Activated CD4-positive, alpha-beta T cell treated with anti-CD3 and anti-CD28 coated beads for 36 hours (primary cell): ENCODE results near the gene SYNPR. TPM values are rescaled to one million over a fixed set of nuclear protein-coding genes. Genes with fewer than 3 reads are reported as not detected.
"Not testable (repeated sequence)": the region's sequence is repeated elsewhere in the genome, so short reads cannot be mapped to it uniquely, and the experiment has no call there.

Experiments used
- ATAC-seq: fragments of 200-7000 bp; cut with Tn5 transposase; one replicate; pipeline ENCODE4 v1.10.0; 2021; ENCODE audit warnings: mild to moderate bottlenecking, moderate library complexity
- CTCF ChIA-PET: fragments of 350-600 bp; sonication (Branson Sonifier 250); formaldehyde crosslinking; loops from one replicate; lab custom pipeline; 2021; ENCODE audit warnings: antibody characterized with exemption; lab: Charles Lee
- POLR2A ChIA-PET: fragments of 350-600 bp; sonication (Branson Sonifier 250); formaldehyde crosslinking; loops from one replicate; lab custom pipeline; 2021; ENCODE audit warnings: antibody characterized with exemption, inconsistent platforms; lab: Charles Lee
- DNase-seq: peaks from one replicate; pipeline ENCODE4 v3.0.0-alpha.2; 2020
- H3K27ac Mint-ChIP-seq: one replicate; pipeline ENCODE4 v1.8.0; 2021; ENCODE audit warnings: mixed read lengths
- H3K27me3 Mint-ChIP-seq: one replicate; pipeline ENCODE4 v1.8.0; 2021; ENCODE audit warnings: mixed read lengths
- H3K36me3 Mint-ChIP-seq: one replicate; pipeline ENCODE4 v1.8.0; 2021; ENCODE audit warnings: low read depth, mixed read lengths
- H3K4me1 Mint-ChIP-seq: one replicate; pipeline ENCODE4 v1.8.0; 2021; ENCODE audit warnings: mixed read lengths
- H3K4me3 Mint-ChIP-seq: one replicate; pipeline ENCODE4 v1.8.0; 2021; ENCODE audit warnings: mild to moderate bottlenecking, moderate library complexity, mixed read lengths
- H3K9me3 Mint-ChIP-seq: one replicate; pipeline ENCODE4 v1.8.0; 2021; ENCODE audit warnings: low read depth, mixed read lengths
- intact Hi-C, 2 experiments: fragments of 100-400 bp; cut with DNase I in 1 of 2; cut with micrococcal nuclease in 1 of 2; formaldehyde crosslinking; loops; one replicate each; pipeline versions ENCODE4 v1.14.2 to v1.15.1; 2022 to 2024; cut with DNase I, micrococcal nuclease
- total RNA-seq, 2 experiments: library from RNA; stranded (reverse); gene quantifications; one replicate each; pipeline ENCODE4 v1.2.3, GENCODE V29; 2021

Gene SYNPR
- total RNA-seq, 2 experiments from 2014 or later = not detected

- intact Hi-C loops, H3K9me3 Mint-ChIP-seq, DNase-seq, H3K36me3 Mint-ChIP-seq, ATAC-seq, CTCF ChIA-PET, H3K27me3 Mint-ChIP-seq, H3K4me3 Mint-ChIP-seq, H3K27ac Mint-ChIP-seq, H3K4me1 Mint-ChIP-seq, POLR2A ChIA-PET: not testable (repeated sequence)
Observed at GRCh38 chr3:63255819-63256218, 22.3 kb upstream of the SYNPR start.

- no peaks in the 10 kb centered on the region for H3K27me3 Mint-ChIP-seq
- intact Hi-C loops = no loop called here
- H3K36me3 Mint-ChIP-seq = no peaks in the 10 kb centered on the region
- no peaks in the 10 kb centered on the region for H3K4me1 Mint-ChIP-seq
- H3K27ac Mint-ChIP-seq = no peak overlapping the region
- no peak for DNase-seq
- CTCF ChIA-PET = no interaction called here
- H3K9me3 Mint-ChIP-seq = peaks cover 3% of the 10 kb centered on the region
- ATAC-seq = no peak
- POLR2A ChIA-PET = no interaction called here
- H3K4me3 Mint-ChIP-seq = no peak overlapping the region
Observed at GRCh38 chr3:63264716-63265115, 13.4 kb upstream of the SYNPR start.

GRCh38 chr3:63274359-63274758, 3.7 kb upstream of the SYNPR start:
- H3K27me3 Mint-ChIP-seq = peaks cover 15% of the 10 kb centered on the region
- H3K4me1 Mint-ChIP-seq = no peaks in the 10 kb centered on the region
- no peaks in the 10 kb centered on the region for H3K36me3 Mint-ChIP-seq
- POLR2A ChIA-PET = no interaction called here
- H3K9me3 Mint-ChIP-seq = no peaks in the 10 kb centered on the region
- no peak overlapping the region for H3K27ac Mint-ChIP-seq
- ATAC-seq (no peak), DNase-seq (no peak)
- intact Hi-C loops = no loop called here
- CTCF ChIA-PET = no interaction called here
- no peak overlapping the region for H3K4me3 Mint-ChIP-seq

- Mint-ChIP-seq H3K4me3 (no peak overlapping the region), H3K27ac (no peak overlapping the region), H3K4me1 (no peaks in the 10 kb centered on the region), H3K27me3 (peaks cover 21% of the 10 kb centered on the region), H3K36me3 (no peaks in the 10 kb centered on the region), H3K9me3 (no peaks in the 10 kb centered on the region)
- intact Hi-C loops = no loop called here
- ChIA-PET CTCF (no interaction called here), POLR2A (no interaction called here)
- no peak for DNase-seq
- ATAC-seq = no peak
Observed at GRCh38 chr3:63279005-63279841, 1.1 kb downstream of the SYNPR start.

GRCh38 chr3:63287610-63288009, 9.5 kb downstream of the SYNPR start:
- ATAC-seq = no peak
- CTCF ChIA-PET = no interaction called here
- H3K27me3 Mint-ChIP-seq = no peaks in the 10 kb centered on the region
- intact Hi-C loops = no loop called here
- no peak for DNase-seq
- POLR2A ChIA-PET = interaction anchor here (0.6 kb wide), 1 partner anchor 262 kb away, joined by 5 read pairs; no protein-coding TSS in a partner anchor
- H3K9me3 Mint-ChIP-seq = no peaks in the 10 kb centered on the region
- H3K27ac Mint-ChIP-seq = no peak overlapping the region
- no peaks in the 10 kb centered on the region for H3K36me3 Mint-ChIP-seq
- H3K4me3 Mint-ChIP-seq = no peak overlapping the region
- H3K4me1 Mint-ChIP-seq = no peaks in the 10 kb centered on the region

GRCh38 chr3:63290686-63291085, 12.6 kb downstream of the SYNPR start:
- no peaks in the 10 kb centered on the region for H3K27me3 Mint-ChIP-seq
- no peak overlapping the region for H3K27ac Mint-ChIP-seq
- ChIA-PET POLR2A (no interaction called here), CTCF (no interaction called here)
- DNase-seq (no peak), ATAC-seq (no peak)
- H3K4me3 Mint-ChIP-seq = no peak overlapping the region
- H3K9me3 Mint-ChIP-seq = no peaks in the 10 kb centered on the region
- H3K36me3 Mint-ChIP-seq = no peaks in the 10 kb centered on the region
- intact Hi-C loops = no loop called here
- H3K4me1 Mint-ChIP-seq = no peaks in the 10 kb centered on the region

GRCh38 chr3:63294332-63294731, 16.2 kb downstream of the SYNPR start:
- Mint-ChIP-seq H3K27me3 (no peaks in the 10 kb centered on the region), H3K4me1 (no peaks in the 10 kb centered on the region), H3K27ac (no peak overlapping the region), H3K4me3 (no peak overlapping the region), H3K36me3 (no peaks in the 10 kb centered on the region), H3K9me3 (no peaks in the 10 kb centered on the region)
- ChIA-PET CTCF (no interaction called here), POLR2A (no interaction called here)
- ATAC-seq (no peak), DNase-seq (no peak)
- intact Hi-C loops = no loop called here

- ChIA-PET CTCF (no interaction called here), POLR2A (no interaction called here)
- no peak overlapping the region for H3K27ac Mint-ChIP-seq
- intact Hi-C loops = no loop called here
- H3K36me3 Mint-ChIP-seq = no peaks in the 10 kb centered on the region
- H3K4me1 Mint-ChIP-seq = no peaks in the 10 kb centered on the region
- H3K4me3 Mint-ChIP-seq = no peak overlapping the region
- H3K27me3 Mint-ChIP-seq = no peaks in the 10 kb centered on the region
- H3K9me3 Mint-ChIP-seq = no peaks in the 10 kb centered on the region
- DNase-seq = no peak
- no peak for ATAC-seq
Observed at GRCh38 chr3:63295356-63295755, 17.2 kb downstream of the SYNPR start.

GRCh38 chr3:63295806-63296205, 17.7 kb downstream of the SYNPR start:
- no peaks in the 10 kb centered on the region for H3K27me3 Mint-ChIP-seq
- CTCF ChIA-PET = no interaction called here

GRCh38 chr3:63296249-63296648, 18.1 kb downstream of the SYNPR start:
- Mint-ChIP-seq H3K4me1 (no peaks in the 10 kb centered on the region), H3K27ac (no peak overlapping the region), H3K36me3 (no peaks in the 10 kb centered on the region), H3K4me3 (no peak overlapping the region), H3K9me3 (no peaks in the 10 kb centered on the region), H3K27me3 (no peaks in the 10 kb centered on the region)
- ChIA-PET CTCF (no interaction called here), POLR2A (no interaction called here)
- DNase-seq (no peak), ATAC-seq (no peak)
- intact Hi-C loops = no loop called here

More at GRCh38 chr3:63295806-63296205, 17.7 kb downstream of the SYNPR start:
- H3K4me3 Mint-ChIP-seq = no peak overlapping the region
- no peaks in the 10 kb centered on the region for H3K36me3 Mint-ChIP-seq
- H3K4me1 Mint-ChIP-seq = no peaks in the 10 kb centered on the region
- POLR2A ChIA-PET = no interaction called here
- H3K9me3 Mint-ChIP-seq = no peaks in the 10 kb centered on the region
- intact Hi-C loops = no loop called here
- DNase-seq (no peak), ATAC-seq (no peak)
- H3K27ac Mint-ChIP-seq = no peak overlapping the region

GRCh38 chr3:63303238-63303637, 25.1 kb downstream of the SYNPR start:
- DNase-seq = no peak
- Mint-ChIP-seq H3K36me3 (no peaks in the 10 kb centered on the region), H3K4me1 (no peaks in the 10 kb centered on the region), H3K27ac (no peak overlapping the region), H3K4me3 (no peak overlapping the region), H3K9me3 (no peaks in the 10 kb centered on the region), H3K27me3 (no peaks in the 10 kb centered on the region)
- intact Hi-C loops = no loop called here
- no peak for ATAC-seq
- ChIA-PET POLR2A (no interaction called here), CTCF (no interaction called here)

GRCh38 chr3:63304421-63304820, 26.3 kb downstream of the SYNPR start:
- no peak overlapping the region for H3K27ac Mint-ChIP-seq
- intact Hi-C loops = no loop called here
- H3K36me3 Mint-ChIP-seq = no peaks in the 10 kb centered on the region
- ChIA-PET CTCF (interaction anchor here (0.6 kb wide), 1 partner anchor 340 kb away, joined by 3 read pairs; no protein-coding TSS in a partner anchor), POLR2A (no interaction called here)
- no peaks in the 10 kb centered on the region for H3K9me3 Mint-ChIP-seq
- ATAC-seq (no peak), DNase-seq (no peak)
- no peaks in the 10 kb centered on the region for H3K27me3 Mint-ChIP-seq
- no peak overlapping the region for H3K4me3 Mint-ChIP-seq
- H3K4me1 Mint-ChIP-seq = no peaks in the 10 kb centered on the region
